HCT116 (cell line): ENCODE measurements around the gene MBD3L5. TPM values are rescaled to one million over a fixed set of nuclear protein-coding genes. Genes with fewer than 3 reads are reported as not detected.

Experiments used
- ATAC-seq: fragments of 200-7000 bp; cut with Tn5 transposase; 2 replicates; pipeline ENCODE4 v1.9.1; 2020; ENCODE audit warnings: mild to moderate bottlenecking, moderate library complexity
- BruUV-seq: library from RNA; stranded (reverse); fragments of 400-500 nt; replicated peaks from 2 replicates; lab custom pipeline; 2021; lab: Mats Ljungman, UMichigan
- CTCF ChIA-PET: fragments of 300-600 bp; sonication (Branson Sonifier 250); formaldehyde crosslinking; loops from one replicate; lab custom pipeline; 2021; ENCODE audit warnings: antibody characterized with exemption; lab: Charles Lee
- POLR2A ChIA-PET: fragments of 300-600, 350-600 bp; sonication (Branson Sonifier 250); formaldehyde crosslinking; loops from one replicate; lab custom pipeline; 2021; ENCODE audit warnings: antibody characterized with exemption; lab: Charles Lee
- RAD21 ChIA-PET, 2 experiments: fragments of 300-600 bp; sonication (Branson Sonifier 250); formaldehyde crosslinking; loops; one replicate each; lab custom pipeline; 2023; ENCODE audit warnings: low total read pairs in 2 of 2; ENCODE audit not compliant: uncharacterized antibody in 2 of 2, unreplicated experiment in 2 of 2, low non-redundant PET in 1 of 2; lab: Charles Lee
- DNase-seq: peaks from one replicate; pipeline ENCODE4 v3.0.0-alpha.2; 2010; ENCODE audit warnings: low read depth, low spot score
- H2AFZ ChIP-seq: fragments of 200-600 bp; shearing (Covaris generic), sonication (generic); 2 replicates; pipeline ENCODE4 v1.6.1; 2017; ENCODE audit warnings: low read depth, mixed run types, mixed read lengths, antibody characterized with exemption, low read length; ENCODE audit not compliant: poor library complexity, severe bottlenecking
- H3K27ac ChIP-seq: 2 replicates; pipeline ENCODE4 v1.5.1; 2012; ENCODE audit warnings: low read depth, low read length
- H3K27me3 ChIP-seq: fragments of 200-600 bp; sonication (generic); 2 replicates; pipeline ENCODE4 v1.6.1; 2016; ENCODE audit warnings: mixed run types, low read length, mixed read lengths; ENCODE audit not compliant: insufficient read depth
- H3K36me3 ChIP-seq, 2 experiments: fragments of 200-500 bp in 1 of 2; fragments of 200-600 bp in 1 of 2; sonication (Bioruptor generic) in 1 of 2; sonication (generic) in 1 of 2; 2 replicates each; pipeline versions ENCODE4 v1.5.1 to v1.6.1; 2014 to 2016; ENCODE audit warnings: low read length in 2 of 2, inconsistent platforms in 1 of 2, mixed read lengths in 1 of 2, mixed run types in 1 of 2; ENCODE audit not compliant: insufficient read depth in 2 of 2, control insufficient read depth in 1 of 2
- H3K4me1 ChIP-seq, 2 experiments: fragments of 200-600 bp in 1 of 2; sonication (generic) in 1 of 2; 2 replicates each; pipeline versions ENCODE4 v1.5.1 to v1.6.1; 2012 to 2017; ENCODE audit warnings: low read length in 2 of 2, inconsistent platforms in 1 of 2, mild to moderate bottlenecking in 1 of 2, mixed read lengths in 1 of 2, mixed run types in 1 of 2, moderate library complexity in 1 of 2; ENCODE audit not compliant: insufficient read depth in 2 of 2, control insufficient read depth in 1 of 2
- H3K4me2 ChIP-seq: fragments of 200-600 bp; sonication (generic); 2 replicates; pipeline ENCODE4 v1.6.1; 2017; ENCODE audit warnings: mixed run types, low read length, mixed read lengths
- H3K4me3 ChIP-seq, 2 experiments: fragments of 200-600 bp in 1 of 2; sonication (generic) in 1 of 2; replicated peaks in 1 of 2; 2 replicates each; pipeline ENCODE4 v1.5.1; 2011 to 2016; ENCODE audit warnings: low read length in 2 of 2, control low read depth in 1 of 2, low read depth in 1 of 2, mild to moderate bottlenecking in 1 of 2, mixed read lengths in 1 of 2, mixed run types in 1 of 2
- H3K79me2 ChIP-seq: fragments of 200-600 bp; sonication (generic); 2 replicates; pipeline ENCODE4 v1.6.1; 2017; ENCODE audit warnings: mild to moderate bottlenecking, mixed run types, low read length, moderate library complexity, mixed read lengths; ENCODE audit not compliant: insufficient read depth
- H3K9ac ChIP-seq: fragments of 200-600 bp; sonication (generic); 2 replicates; pipeline ENCODE4 v1.6.1; 2016; ENCODE audit warnings: low read length, mixed read lengths
- H3K9me2 ChIP-seq: fragments of 200-600 bp; sonication (generic), shearing (Covaris generic); 2 replicates; pipeline ENCODE4 v1.6.1; 2017; ENCODE audit warnings: mixed run types, mild to moderate bottlenecking, moderate library complexity; ENCODE audit not compliant: insufficient read depth
- H3K9me3 ChIP-seq, 2 experiments: fragments of 200-500 bp in 1 of 2; fragments of 200-600 bp in 1 of 2; sonication (Bioruptor generic) in 1 of 2; sonication (generic) in 1 of 2; 2 replicates each; pipeline ENCODE4 v1.6.1; 2014 to 2017; ENCODE audit warnings: low read length in 2 of 2, mixed read lengths in 2 of 2, inconsistent platforms in 1 of 2, low read depth in 1 of 2, mild to moderate bottlenecking in 1 of 2, mixed run types in 1 of 2, moderate library complexity in 1 of 2; ENCODE audit not compliant: control insufficient read depth in 1 of 2, insufficient read depth in 1 of 2
- H4K20me1 ChIP-seq: fragments of 200-600 bp; sonication (generic), shearing (Covaris generic); 2 replicates; pipeline ENCODE4 v1.6.1; 2017; ENCODE audit warnings: mixed run types, mild to moderate bottlenecking, moderate library complexity; ENCODE audit not compliant: insufficient read depth
- ATF3 ChIP-seq: IDR thresholded peaks from 2 replicates; pipeline ENCODE4 v1.6.1; 2012
- CBX3 ChIP-seq: IDR thresholded peaks from 2 replicates; pipeline ENCODE4 v1.6.1; 2012; ENCODE audit warnings: low read depth
- EGR1 ChIP-seq: IDR thresholded peaks from 2 replicates; pipeline ENCODE4 v1.6.1; 2012; ENCODE audit warnings: low read depth
- ELF1 ChIP-seq: IDR thresholded peaks from 2 replicates; pipeline ENCODE4 v1.6.1; 2012; ENCODE audit warnings: low read depth, borderline replicate concordance
- EZH2 ChIP-seq: fragments of 200-600 bp; sonication (generic); IDR thresholded peaks from 2 replicates; pipeline ENCODE4 v1.6.1; 2017; ENCODE audit warnings: antibody characterized with exemption, mixed run types
- FOSL1 ChIP-seq: IDR thresholded peaks from 2 replicates; pipeline ENCODE4 v1.6.1; 2012; ENCODE audit warnings: low read depth
- JUND ChIP-seq: IDR thresholded peaks from 2 replicates; pipeline ENCODE4 v1.6.1; 2012
- POLR2A ChIP-seq: IDR thresholded peaks from 2 replicates; pipeline ENCODE4 v1.7.0; 2011; ENCODE audit warnings: borderline replicate concordance; ENCODE audit not compliant: insufficient read depth, insufficient read length; ENCODE audit errors: extremely low read depth
- POLR2AphosphoS5 ChIP-seq: IDR thresholded peaks from 2 replicates; pipeline ENCODE4 v1.6.1; 2011; ENCODE audit warnings: mild to moderate bottlenecking, low read depth, low read length, moderate library complexity
- REST ChIP-seq: IDR thresholded peaks from 2 replicates; pipeline ENCODE4 v1.6.1; 2012; ENCODE audit warnings: low read depth
- SIN3A ChIP-seq: IDR thresholded peaks from 2 replicates; pipeline ENCODE4 v1.6.1; 2012; ENCODE audit warnings: low read depth
- TCF7L2 ChIP-seq: IDR thresholded peaks from 2 replicates; pipeline ENCODE4 v1.7.0; 2011; ENCODE audit warnings: borderline replicate concordance, inconsistent platforms; ENCODE audit not compliant: insufficient read depth, insufficient read length; ENCODE audit errors: extremely low read depth
- ZBTB33 ChIP-seq: IDR thresholded peaks from 2 replicates; pipeline ENCODE4 v1.6.1; 2011; ENCODE audit warnings: mild to moderate bottlenecking, low read length, moderate library complexity; ENCODE audit not compliant: insufficient replicate concordance; ENCODE audit errors: extremely low read depth
- ZFX ChIP-seq: fragments of 450-650 bp; IDR thresholded peaks from 2 replicates; pipeline ENCODE4 v1.6.1; 2017
- ZNF274 ChIP-seq: fragments of 200-500 bp; sonication (Bioruptor generic); IDR thresholded peaks from 2 replicates; pipeline ENCODE4 v1.6.1; 2014; ENCODE audit warnings: mild to moderate bottlenecking, low read depth, low read length, inconsistent platforms
- intact Hi-C: fragments of 100-400 bp; cut with micrococcal nuclease; formaldehyde crosslinking; loops from 2 replicates; pipeline ENCODE4 v1.10.0; 2022
- total RNA-seq: library from RNA; stranded (reverse); gene quantifications from one replicate; pipeline ENCODE4 v1.2.1, GENCODE V29; 2021; ENCODE audit not compliant: unreplicated experiment

Gene MBD3L5
- total RNA-seq, 1 experiment from 2014 or later = not detected

- no peaks in the 10 kb centered on the region for H4K20me1 ChIP-seq
- no peak overlapping the region for H2AFZ ChIP-seq
- POLR2A ChIA-PET = no interaction called here
- no peaks in the 10 kb centered on the region for H3K36me3 ChIP-seq
- H3K9me2 ChIP-seq = no peaks in the 10 kb centered on the region
- no TSS peak for BruUV-seq
- no peaks in the 10 kb centered on the region for H3K9me3 ChIP-seq
- H3K27me3 ChIP-seq = no peaks in the 10 kb centered on the region
- H3K4me2 ChIP-seq = no peak overlapping the region
- no peaks in the 10 kb centered on the region for H3K4me1 ChIP-seq
- CTCF ChIA-PET = no interaction called here
- intact Hi-C loops = no loop called here
- no peaks in the 10 kb centered on the region for H3K79me2 ChIP-seq
- DNase-seq (no peak), ATAC-seq (no peak)
- H3K4me3 ChIP-seq = no peak overlapping the region
- no peak overlapping the region for H3K27ac ChIP-seq
- H3K9ac ChIP-seq = no peak overlapping the region
- RAD21 ChIA-PET = no interaction called here
- TF ChIP-seq EGR1 (no peak), ZBTB33 (no peak), ZNF274 (no peak), EZH2 (no peak), CBX3 (no peak), ZFX (no peak), TCF7L2 (no peak), POLR2AphosphoS5 (no peak), REST (no peak), SIN3A (no peak), JUND (no peak), POLR2A (no peak), FOSL1 (no peak), ELF1 (no peak), ATF3 (no peak)
- TF ChIP-seq, all 23 proteins: peak for 0
Observed at GRCh38 chr19:7006135-7006704, 24.2 kb upstream of the MBD3L5 start.
